SK-N-SH (cell line): ENCODE data around the gene ADCY5. TPM values are rescaled to one million over a fixed set of nuclear protein-coding genes. Genes with fewer than 3 reads are reported as not detected.

ENCODE experiments used
- CTCF ChIA-PET: fragments of 300-600, 350-600 bp; formaldehyde crosslinking; extraction: SDS; loops from one replicate; lab custom pipeline; 2021; lab: Yijun Ruan, JAX
- POLR2A ChIA-PET: fragments of 350-600 bp; sonication (Branson Sonifier 250); formaldehyde crosslinking; extraction: SDS; loops from one replicate; lab custom pipeline; 2020; ENCODE audit warnings: antibody characterized with exemption, inconsistent platforms; lab: Yijun Ruan, JAX
- DNase-seq: peaks from one replicate; pipeline ENCODE4 v3.0.0; 2012
- H2AFZ ChIP-seq: fragments of 200-600 bp; sonication (generic); 2 replicates; pipeline ENCODE4 v1.8.1; 2016; ENCODE audit warnings: antibody characterized with exemption, mild to moderate bottlenecking, low read depth
- H3F3A ChIP-seq: fragments of 200-600 bp; sonication (generic); replicated peaks from 2 replicates; pipeline ENCODE3; 2016; ENCODE audit warnings: antibody characterized with exemption, mild to moderate bottlenecking; ENCODE audit not compliant: insufficient read depth
- H3K27ac ChIP-seq, 2 experiments: fragments of 200-500 bp in 1 of 2; fragments of 200-600 bp in 1 of 2; sonication (Bioruptor generic) in 1 of 2; sonication (generic), shearing (Covaris generic) in 1 of 2; 2 replicates each; pipeline versions ENCODE4 v1.5.1 to v1.6.1; 2014 to 2016; ENCODE audit warnings: low read depth in 2 of 2, inconsistent platforms in 1 of 2, low read length in 1 of 2, mild to moderate bottlenecking in 1 of 2, mixed read lengths in 1 of 2
- H3K27me3 ChIP-seq: fragments of 200-600 bp; sonication (generic), shearing (Covaris generic); 2 replicates; pipeline ENCODE4 v1.6.1; 2016; ENCODE audit warnings: mixed run types; ENCODE audit not compliant: insufficient read depth
- H3K36me3 ChIP-seq, 2 experiments: fragments of 200-500 bp in 1 of 2; fragments of 200-600 bp in 1 of 2; sonication (Bioruptor generic) in 1 of 2; sonication (generic) in 1 of 2; replicated peaks in 1 of 2; 2 replicates each; pipeline versions ENCODE3 to v1.5.1; 2014 to 2016; ENCODE audit warnings: low read length in 1 of 2, mild to moderate bottlenecking in 1 of 2; ENCODE audit not compliant: insufficient read depth in 2 of 2, control insufficient read depth in 1 of 2
- H3K4me1 ChIP-seq, 2 experiments: fragments of 200-500 bp in 1 of 2; fragments of 200-600 bp in 1 of 2; sonication (Bioruptor generic) in 1 of 2; sonication (generic), shearing (Covaris generic) in 1 of 2; 2 replicates each; pipeline versions ENCODE4 v1.5.1 to v1.6.1; 2014 to 2016; ENCODE audit warnings: low read depth in 1 of 2, low read length in 1 of 2, mixed run types in 1 of 2; ENCODE audit not compliant: insufficient read depth in 2 of 2, control insufficient read depth in 1 of 2
- H3K4me2 ChIP-seq: fragments of 200-600 bp; sonication (generic), shearing (Covaris generic); 2 replicates; pipeline ENCODE4 v1.6.1; 2017; ENCODE audit warnings: mixed run types
- H3K4me3 ChIP-seq, 2 experiments: fragments of 200-500 bp in 1 of 2; fragments of 200-600 bp in 1 of 2; sonication (Bioruptor generic) in 1 of 2; sonication (generic), shearing (Covaris generic) in 1 of 2; 2 replicates each; pipeline versions ENCODE4 v1.5.1 to v1.8.1; 2014 to 2016; ENCODE audit warnings: low read depth in 2 of 2, inconsistent platforms in 1 of 2, low read length in 1 of 2, mild to moderate bottlenecking in 1 of 2, mixed read lengths in 1 of 2, moderate library complexity in 1 of 2
- H3K79me2 ChIP-seq: fragments of 200-600 bp; sonication (generic); 2 replicates; pipeline ENCODE4 v1.8.1; 2017; ENCODE audit warnings: mild to moderate bottlenecking; ENCODE audit not compliant: insufficient read depth
- H3K9ac ChIP-seq: fragments of 200-600 bp; sonication (generic); 2 replicates; pipeline ENCODE4 v1.6.1; 2017; ENCODE audit warnings: mixed run types
- H3K9me2 ChIP-seq: fragments of 200-600 bp; sonication (generic); 2 replicates; pipeline ENCODE4 v1.6.1; 2017; ENCODE audit warnings: mixed run types
- H3K9me3 ChIP-seq: fragments of 200-600 bp; sonication (generic); 2 replicates; pipeline ENCODE4 v1.6.1; 2017; ENCODE audit warnings: mixed run types, mild to moderate bottlenecking, moderate library complexity
- H4K20me1 ChIP-seq: fragments of 200-600 bp; sonication (generic); 2 replicates; pipeline ENCODE4 v1.6.1; 2017; ENCODE audit warnings: mild to moderate bottlenecking, mixed run types; ENCODE audit not compliant: insufficient read depth
- EP300 ChIP-seq, 2 experiments: IDR thresholded peaks; 2 replicates each; pipeline versions ENCODE4 v1.4.0 to v1.6.1; 2012; ENCODE audit warnings: borderline replicate concordance in 1 of 2, low read depth in 1 of 2, low read length in 1 of 2
- FOSL2 ChIP-seq: IDR thresholded peaks from 2 replicates; pipeline ENCODE4 v1.4.0; 2012; ENCODE audit warnings: low read depth, mild to moderate bottlenecking, moderate library complexity, borderline replicate concordance
- FOXJ3 ChIP-seq: sonication (generic); formaldehyde crosslinking; IDR thresholded peaks from 2 replicates; pipeline ENCODE4 v1.5.1; 2020; ENCODE audit warnings: mild to moderate bottlenecking, missing genetic modification reagents
- JUND ChIP-seq: IDR thresholded peaks from 2 replicates; pipeline ENCODE4 v1.4.0; 2012
- MEF2A ChIP-seq: IDR thresholded peaks from 2 replicates; pipeline ENCODE4 v1.4.0; 2012; ENCODE audit warnings: low read depth, borderline replicate concordance
- MXI1 ChIP-seq: IDR thresholded peaks from 2 replicates; pipeline ENCODE4 v1.6.1; 2012; ENCODE audit warnings: mild to moderate bottlenecking, low read depth, low read length, improper control_type of control experiment
- NFIC ChIP-seq: IDR thresholded peaks from 2 replicates; pipeline ENCODE4 v1.4.0; 2012; ENCODE audit warnings: borderline replicate concordance
- NRF1 ChIP-seq: IDR thresholded peaks from 2 replicates; pipeline ENCODE4 v1.6.1; 2012; ENCODE audit warnings: low read depth, mild to moderate bottlenecking, low read length
- SMC3 ChIP-seq: IDR thresholded peaks from 2 replicates; pipeline ENCODE4 v1.6.1; 2012; ENCODE audit warnings: low read depth, low read length, improper control_type of control experiment
- TCF12 ChIP-seq: IDR thresholded peaks from 2 replicates; pipeline ENCODE4 v1.4.0; 2012
- TEAD4 ChIP-seq: IDR thresholded peaks from 2 replicates; pipeline ENCODE4 v1.4.0; 2012; ENCODE audit warnings: mild to moderate bottlenecking, borderline replicate concordance; ENCODE audit not compliant: insufficient read depth
- WGBS: methylation state at CpG from one replicate; pipeline ENCODE4 v1.1.6; 2017; ENCODE audit warnings: low lambda C conversion rate; 5-methylcytosine and 5-hydroxymethylcytosine counted together
- polyA plus RNA-seq, 3 experiments: library from polyadenylated mRNA; depleted of rRNA; stranded (reverse); fragments of >200 nt; gene quantifications; 2 replicates each; pipeline ENCODE4 v1.2.3, GENCODE V29; 2012
- TF ChIP-seq, protein P1 (sequence below): fragments of 200-600 bp; sonication (generic); IDR thresholded peaks from 2 replicates; pipeline ENCODE4 v1.6.1; 2017; ENCODE audit warnings: antibody characterized with exemption, mild to moderate bottlenecking, moderate library complexity
- TF ChIP-seq, protein P2 (sequence below): IDR thresholded peaks from 2 replicates; pipeline ENCODE4 v1.6.1; 2012; ENCODE audit warnings: mild to moderate bottlenecking, low read depth, low read length, moderate library complexity
- TF ChIP-seq, protein P3 (sequence below): IDR thresholded peaks from 2 replicates; pipeline ENCODE4 v1.4.0; 2012; ENCODE audit warnings: low read depth, borderline replicate concordance

ADCY5 gene
- polyA plus RNA-seq, 1 of the 3 experiments (the other 2 are of a cell fraction): 0.21 TPM

DNA sequence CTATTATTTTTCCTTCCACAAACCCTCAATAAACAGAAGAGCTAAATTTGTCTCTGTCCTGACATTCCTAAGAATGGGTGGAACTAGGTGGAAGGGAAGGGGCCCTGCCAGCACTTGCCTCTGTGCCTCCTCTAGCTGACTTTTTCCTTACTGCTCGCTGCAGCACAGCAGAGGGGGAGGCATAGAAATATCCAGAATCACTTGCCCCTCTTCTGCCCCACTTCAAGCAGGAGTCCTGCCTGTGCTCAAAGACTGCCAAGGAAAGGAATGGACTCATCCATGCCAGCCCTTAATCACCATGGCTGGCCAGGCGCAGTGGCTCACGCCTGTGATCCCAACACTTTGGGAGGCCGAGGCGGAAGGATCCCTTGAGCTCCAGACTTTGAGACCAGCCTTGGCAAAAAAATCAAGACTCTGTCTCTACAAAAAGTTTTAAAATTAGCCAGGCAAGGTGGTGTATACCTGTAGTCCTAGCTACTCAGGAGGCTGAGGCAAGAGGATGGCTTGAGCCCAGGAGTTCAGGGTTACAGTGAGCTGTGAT is 51.8 kb downstream of the ADCY5 start:
- Histone ChIP-seq H3K4me3 (no peak overlapping the region), H3K9ac (no peak overlapping the region), H4K20me1 (no peaks in the 10 kb centered on the region), H3K4me1 (peaks cover 0 to 3% of the 10 kb centered on the region in 2 experiments; a peak in 1 of 4 replicates), H3F3A (no peaks in the 10 kb centered on the region), H3K27me3 (peaks cover 42% of the 10 kb centered on the region), H3K4me2 (no peak overlapping the region), H3K9me2 (no peaks in the 10 kb centered on the region), H3K79me2 (no peaks in the 10 kb centered on the region), H3K27ac (no peak overlapping the region), H2AFZ (no peak overlapping the region), H3K9me3 (no peaks in the 10 kb centered on the region), H3K36me3 (no peaks in the 10 kb centered on the region)
- 94% methylated on average over 5 of the region's 5 CpGs for whole genome bisulfite sequencing
- ChIA-PET POLR2A (no interaction called here), CTCF (interaction anchor here (1.1 kb wide), 1 partner anchor 87 kb away, joined by 4 read pairs; no protein-coding TSS in a partner anchor)
- no peak for DNase-seq
- TF ChIP-seq TEAD4 (no peak), SMC3 (no peak), FOXJ3 (CRISPR knock-in tag) (no peak), NFIC (no peak), JUND (no peak), FOSL2 (no peak), TCF12 (no peak), NRF1 (no peak), MEF2A (no peak), MXI1 (no peak), EP300 (IDR thresholded peaks at IDR 0.05; ENCODE audit: borderline replicate concordance in 1 of 2, low read depth in 1 of 2, low read length in 1 of 2) (no peak)
- TF ChIP-seq, protein P1, sequence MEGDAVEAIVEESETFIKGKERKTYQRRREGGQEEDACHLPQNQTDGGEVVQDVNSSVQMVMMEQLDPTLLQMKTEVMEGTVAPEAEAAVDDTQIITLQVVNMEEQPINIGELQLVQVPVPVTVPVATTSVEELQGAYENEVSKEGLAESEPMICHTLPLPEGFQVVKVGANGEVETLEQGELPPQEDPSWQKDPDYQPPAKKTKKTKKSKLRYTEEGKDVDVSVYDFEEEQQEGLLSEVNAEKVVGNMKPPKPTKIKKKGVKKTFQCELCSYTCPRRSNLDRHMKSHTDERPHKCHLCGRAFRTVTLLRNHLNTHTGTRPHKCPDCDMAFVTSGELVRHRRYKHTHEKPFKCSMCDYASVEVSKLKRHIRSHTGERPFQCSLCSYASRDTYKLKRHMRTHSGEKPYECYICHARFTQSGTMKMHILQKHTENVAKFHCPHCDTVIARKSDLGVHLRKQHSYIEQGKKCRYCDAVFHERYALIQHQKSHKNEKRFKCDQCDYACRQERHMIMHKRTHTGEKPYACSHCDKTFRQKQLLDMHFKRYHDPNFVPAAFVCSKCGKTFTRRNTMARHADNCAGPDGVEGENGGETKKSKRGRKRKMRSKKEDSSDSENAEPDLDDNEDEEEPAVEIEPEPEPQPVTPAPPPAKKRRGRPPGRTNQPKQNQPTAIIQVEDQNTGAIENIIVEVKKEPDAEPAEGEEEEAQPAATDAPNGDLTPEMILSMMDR: no peak
- TF ChIP-seq, protein P2, sequence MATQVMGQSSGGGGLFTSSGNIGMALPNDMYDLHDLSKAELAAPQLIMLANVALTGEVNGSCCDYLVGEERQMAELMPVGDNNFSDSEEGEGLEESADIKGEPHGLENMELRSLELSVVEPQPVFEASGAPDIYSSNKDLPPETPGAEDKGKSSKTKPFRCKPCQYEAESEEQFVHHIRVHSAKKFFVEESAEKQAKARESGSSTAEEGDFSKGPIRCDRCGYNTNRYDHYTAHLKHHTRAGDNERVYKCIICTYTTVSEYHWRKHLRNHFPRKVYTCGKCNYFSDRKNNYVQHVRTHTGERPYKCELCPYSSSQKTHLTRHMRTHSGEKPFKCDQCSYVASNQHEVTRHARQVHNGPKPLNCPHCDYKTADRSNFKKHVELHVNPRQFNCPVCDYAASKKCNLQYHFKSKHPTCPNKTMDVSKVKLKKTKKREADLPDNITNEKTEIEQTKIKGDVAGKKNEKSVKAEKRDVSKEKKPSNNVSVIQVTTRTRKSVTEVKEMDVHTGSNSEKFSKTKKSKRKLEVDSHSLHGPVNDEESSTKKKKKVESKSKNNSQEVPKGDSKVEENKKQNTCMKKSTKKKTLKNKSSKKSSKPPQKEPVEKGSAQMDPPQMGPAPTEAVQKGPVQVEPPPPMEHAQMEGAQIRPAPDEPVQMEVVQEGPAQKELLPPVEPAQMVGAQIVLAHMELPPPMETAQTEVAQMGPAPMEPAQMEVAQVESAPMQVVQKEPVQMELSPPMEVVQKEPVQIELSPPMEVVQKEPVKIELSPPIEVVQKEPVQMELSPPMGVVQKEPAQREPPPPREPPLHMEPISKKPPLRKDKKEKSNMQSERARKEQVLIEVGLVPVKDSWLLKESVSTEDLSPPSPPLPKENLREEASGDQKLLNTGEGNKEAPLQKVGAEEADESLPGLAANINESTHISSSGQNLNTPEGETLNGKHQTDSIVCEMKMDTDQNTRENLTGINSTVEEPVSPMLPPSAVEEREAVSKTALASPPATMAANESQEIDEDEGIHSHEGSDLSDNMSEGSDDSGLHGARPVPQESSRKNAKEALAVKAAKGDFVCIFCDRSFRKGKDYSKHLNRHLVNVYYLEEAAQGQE: no peak
- TF ChIP-seq, protein P3, sequence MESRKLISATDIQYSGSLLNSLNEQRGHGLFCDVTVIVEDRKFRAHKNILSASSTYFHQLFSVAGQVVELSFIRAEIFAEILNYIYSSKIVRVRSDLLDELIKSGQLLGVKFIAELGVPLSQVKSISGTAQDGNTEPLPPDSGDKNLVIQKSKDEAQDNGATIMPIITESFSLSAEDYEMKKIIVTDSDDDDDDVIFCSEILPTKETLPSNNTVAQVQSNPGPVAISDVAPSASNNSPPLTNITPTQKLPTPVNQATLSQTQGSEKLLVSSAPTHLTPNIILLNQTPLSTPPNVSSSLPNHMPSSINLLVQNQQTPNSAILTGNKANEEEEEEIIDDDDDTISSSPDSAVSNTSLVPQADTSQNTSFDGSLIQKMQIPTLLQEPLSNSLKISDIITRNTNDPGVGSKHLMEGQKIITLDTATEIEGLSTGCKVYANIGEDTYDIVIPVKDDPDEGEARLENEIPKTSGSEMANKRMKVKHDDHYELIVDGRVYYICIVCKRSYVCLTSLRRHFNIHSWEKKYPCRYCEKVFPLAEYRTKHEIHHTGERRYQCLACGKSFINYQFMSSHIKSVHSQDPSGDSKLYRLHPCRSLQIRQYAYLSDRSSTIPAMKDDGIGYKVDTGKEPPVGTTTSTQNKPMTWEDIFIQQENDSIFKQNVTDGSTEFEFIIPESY: no peak
